Measurements from ENCODE around the gene ADAMTS2.

ADAMTS2 gene

DNA sequence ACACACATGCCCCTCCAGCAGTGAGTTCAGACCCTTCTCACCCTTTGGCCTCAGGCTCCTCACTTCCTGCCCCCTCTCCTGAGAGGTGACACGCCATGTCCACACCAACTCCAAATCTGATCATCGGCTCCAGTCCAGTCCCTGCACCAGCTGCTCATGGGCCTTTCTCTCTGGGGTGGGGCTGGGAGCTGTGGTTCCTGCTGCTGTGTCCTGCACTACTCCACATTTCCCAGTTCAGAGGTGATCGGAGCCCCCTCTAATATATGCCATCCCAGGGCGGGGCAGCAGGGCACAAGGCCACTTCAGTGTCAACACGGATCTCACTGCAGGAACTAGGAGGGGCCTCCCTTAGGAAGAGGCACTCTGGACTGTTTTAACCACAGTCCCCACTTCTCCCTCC, 91.5 kb downstream of the ADAMTS2 start:
- in situ Hi-C loops (cut with MboI; ENCODE audit: low pct_unique_long_range_greater_than_20kb, low sequenced_read_pairs, unreplicated experiment): no loop called here
- TF ChIP-seq, protein P1, sequence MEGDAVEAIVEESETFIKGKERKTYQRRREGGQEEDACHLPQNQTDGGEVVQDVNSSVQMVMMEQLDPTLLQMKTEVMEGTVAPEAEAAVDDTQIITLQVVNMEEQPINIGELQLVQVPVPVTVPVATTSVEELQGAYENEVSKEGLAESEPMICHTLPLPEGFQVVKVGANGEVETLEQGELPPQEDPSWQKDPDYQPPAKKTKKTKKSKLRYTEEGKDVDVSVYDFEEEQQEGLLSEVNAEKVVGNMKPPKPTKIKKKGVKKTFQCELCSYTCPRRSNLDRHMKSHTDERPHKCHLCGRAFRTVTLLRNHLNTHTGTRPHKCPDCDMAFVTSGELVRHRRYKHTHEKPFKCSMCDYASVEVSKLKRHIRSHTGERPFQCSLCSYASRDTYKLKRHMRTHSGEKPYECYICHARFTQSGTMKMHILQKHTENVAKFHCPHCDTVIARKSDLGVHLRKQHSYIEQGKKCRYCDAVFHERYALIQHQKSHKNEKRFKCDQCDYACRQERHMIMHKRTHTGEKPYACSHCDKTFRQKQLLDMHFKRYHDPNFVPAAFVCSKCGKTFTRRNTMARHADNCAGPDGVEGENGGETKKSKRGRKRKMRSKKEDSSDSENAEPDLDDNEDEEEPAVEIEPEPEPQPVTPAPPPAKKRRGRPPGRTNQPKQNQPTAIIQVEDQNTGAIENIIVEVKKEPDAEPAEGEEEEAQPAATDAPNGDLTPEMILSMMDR (IDR thresholded peaks at IDR 0.05; ENCODE audit: extremely low read depth, insufficient read depth, missing control alignments): no peak
- no peak for DNase-seq (ENCODE audit: low spot score)

DNA sequence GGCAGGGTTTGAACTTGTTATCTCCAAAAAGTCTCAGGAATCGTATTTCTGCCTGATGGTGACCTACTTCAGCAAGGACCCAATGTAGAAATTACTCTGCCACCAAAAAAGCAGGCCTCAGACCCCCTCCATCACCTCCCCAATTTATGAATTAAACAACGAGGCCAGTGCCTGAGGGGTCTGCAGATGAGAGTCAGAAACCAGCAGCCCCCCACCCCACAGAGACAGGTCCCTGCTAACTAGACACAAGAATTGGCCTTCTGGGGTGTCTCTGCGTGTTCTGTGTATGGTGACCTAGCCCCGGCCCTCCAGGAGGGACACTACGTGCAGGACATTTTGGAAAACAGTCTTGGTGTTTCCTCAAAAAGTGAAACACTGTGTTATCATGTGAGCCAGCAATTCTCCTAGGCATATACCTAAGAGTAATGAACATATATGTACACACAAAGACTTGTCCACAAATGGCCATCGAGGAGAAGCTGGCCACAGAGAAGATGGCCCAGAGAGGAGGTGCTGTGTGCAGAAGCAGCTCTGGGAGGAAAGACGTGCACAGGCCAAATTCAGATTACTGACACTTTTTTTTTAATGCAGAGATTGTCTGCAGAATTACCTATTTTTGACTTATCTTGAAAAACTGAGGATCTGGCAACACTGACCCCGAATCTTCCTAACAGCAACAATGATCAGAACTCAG, 93.8 kb downstream of the ADAMTS2 start:
- no peak for DNase-seq (ENCODE audit: low spot score)
- in situ Hi-C loops (cut with MboI; ENCODE audit: low pct_unique_long_range_greater_than_20kb, low sequenced_read_pairs, unreplicated experiment): no loop called here
- TF ChIP-seq, protein P1 (IDR thresholded peaks at IDR 0.05; ENCODE audit: extremely low read depth, insufficient read depth, missing control alignments): no peak

DNA sequence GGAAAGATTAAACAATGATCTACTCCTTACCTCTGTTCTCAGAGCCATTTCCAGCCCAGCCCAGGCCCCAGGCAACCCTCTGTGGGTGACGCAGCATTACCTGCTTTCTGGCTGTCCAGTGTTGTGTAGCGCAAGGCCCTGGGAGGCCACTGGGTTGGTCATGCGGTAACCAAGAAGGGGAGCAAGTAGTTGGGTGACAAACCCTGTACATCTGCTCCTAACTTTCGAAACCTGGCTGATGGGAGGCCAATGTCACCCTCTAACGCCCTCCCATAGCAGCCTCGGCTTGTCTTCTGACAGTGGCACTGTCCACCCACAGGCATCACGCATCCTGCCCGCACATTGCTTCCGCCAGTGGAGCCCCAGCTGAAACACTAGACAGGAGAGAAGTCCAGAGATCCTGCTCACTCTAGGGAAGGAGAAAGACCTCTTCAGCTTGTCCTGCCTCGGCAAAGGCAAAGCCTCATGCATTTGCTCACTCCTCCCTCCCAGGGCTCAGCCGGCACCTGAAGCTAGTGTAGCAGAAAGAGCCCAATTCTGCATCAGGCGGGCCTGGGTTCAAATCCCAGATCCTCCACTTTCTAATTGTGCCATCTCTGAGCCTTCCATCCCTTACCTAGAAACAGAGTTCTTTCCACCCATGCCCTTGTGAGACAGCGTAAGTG, 94.6 kb downstream of the ADAMTS2 start:
- in situ Hi-C loops (cut with MboI; ENCODE audit: low pct_unique_long_range_greater_than_20kb, low sequenced_read_pairs, unreplicated experiment): no loop called here
- TF ChIP-seq, protein P1 (IDR thresholded peaks at IDR 0.05; ENCODE audit: extremely low read depth, insufficient read depth, missing control alignments): no peak
- DNase-seq (ENCODE audit: low spot score): no peak

DNA sequence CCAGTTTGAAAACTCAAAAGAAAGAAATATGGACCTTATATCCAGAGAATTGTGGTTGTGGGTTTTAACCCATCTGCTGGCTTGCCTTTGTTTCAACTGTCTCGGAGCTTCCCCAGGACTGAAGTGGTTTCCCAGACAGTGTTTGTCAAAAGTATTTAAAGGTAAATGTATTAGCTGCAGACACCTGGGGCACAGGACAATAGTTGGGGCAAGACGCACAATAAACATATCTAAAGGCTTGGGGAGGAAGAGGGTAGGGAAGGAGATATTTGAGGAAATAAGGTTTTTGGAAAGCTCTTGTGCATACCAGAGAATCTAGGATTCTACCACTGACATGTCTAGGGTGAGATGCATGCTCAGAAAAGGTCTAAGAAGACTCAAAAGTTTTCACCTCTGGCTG, 99.0 kb downstream of the ADAMTS2 start:
- TF ChIP-seq, protein P1 (IDR thresholded peaks at IDR 0.05; ENCODE audit: extremely low read depth, insufficient read depth, missing control alignments): no peak
- in situ Hi-C loops (cut with MboI; ENCODE audit: low pct_unique_long_range_greater_than_20kb, low sequenced_read_pairs, unreplicated experiment): no loop called here
- DNase-seq (ENCODE audit: low spot score): no peak

DNA sequence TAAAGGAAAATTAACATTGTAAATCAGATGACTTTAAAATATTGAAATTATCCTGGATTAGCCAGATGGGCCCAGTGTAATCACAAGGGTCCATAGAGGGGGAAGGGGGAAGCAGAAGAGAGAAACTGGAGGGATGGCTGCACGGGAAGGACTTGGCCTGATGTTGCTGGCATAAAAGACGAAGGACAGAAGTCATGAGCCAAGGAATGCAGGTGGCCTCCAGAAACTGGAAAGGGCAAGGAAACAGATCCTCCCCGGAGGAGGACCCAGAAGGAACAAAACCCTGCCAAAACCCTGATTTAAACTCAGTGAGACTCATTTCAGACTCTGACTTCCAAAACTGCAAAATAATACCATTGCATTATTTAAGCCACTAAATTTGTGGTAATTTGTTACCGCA, 100.2 kb downstream of the ADAMTS2 start:
- TF ChIP-seq, protein P1 (IDR thresholded peaks at IDR 0.05; ENCODE audit: extremely low read depth, insufficient read depth, missing control alignments): no peak
- no peak for DNase-seq (ENCODE audit: low spot score)
- in situ Hi-C loops (cut with MboI; ENCODE audit: low pct_unique_long_range_greater_than_20kb, low sequenced_read_pairs, unreplicated experiment): no loop called here

DNA sequence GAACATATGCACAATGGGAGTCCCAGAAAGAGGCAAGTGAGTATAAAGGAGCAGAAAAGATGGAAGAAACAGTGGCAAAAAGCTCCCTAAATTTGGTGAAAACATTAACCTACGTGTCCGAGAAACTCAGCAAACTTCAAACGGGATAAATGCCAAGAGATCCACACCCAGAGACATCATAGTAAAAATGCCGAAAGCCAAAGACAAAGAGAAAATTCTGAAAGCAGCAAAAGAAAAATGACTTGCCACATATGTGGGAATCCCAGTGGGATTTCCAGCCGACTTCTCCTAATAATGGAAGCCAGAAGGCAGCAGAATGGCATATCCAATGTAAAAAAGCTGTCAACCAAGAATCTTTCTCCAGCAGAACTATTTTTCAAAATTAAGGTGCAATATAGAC, 101.2 kb downstream of the ADAMTS2 start:
- in situ Hi-C loops (cut with MboI; ENCODE audit: low pct_unique_long_range_greater_than_20kb, low sequenced_read_pairs, unreplicated experiment): no loop called here
- TF ChIP-seq, protein P1 (IDR thresholded peaks at IDR 0.05; ENCODE audit: extremely low read depth, insufficient read depth, missing control alignments): no peak
- no peak for DNase-seq (ENCODE audit: low spot score)

Data from GM13977 (cell line).